ENCODE measurements around the gene PADI2.

GRCh38 chr1:17119773-17120480 lies 676 bp upstream of the PADI2 start:
- TF ChIP-seq CTCF (conservative IDR thresholded peaks at IDR 0.05; ENCODE audit: low read depth in 2 of 2): peak in 1 of 2 experiments; percentile 38; a peak in 2 of 4 replicates
- TF ChIP-seq EZH2 (IDR thresholded peaks at IDR 0.05; ENCODE audit: low read depth, unreplicated experiment): no peak
